ENCODE measurements around the gene ZFAND3.

GRCh38 chr6:37802810-37803209 is 16.7 kb upstream of the ZFAND3 start:
- TF ChIP-seq, protein P1, sequence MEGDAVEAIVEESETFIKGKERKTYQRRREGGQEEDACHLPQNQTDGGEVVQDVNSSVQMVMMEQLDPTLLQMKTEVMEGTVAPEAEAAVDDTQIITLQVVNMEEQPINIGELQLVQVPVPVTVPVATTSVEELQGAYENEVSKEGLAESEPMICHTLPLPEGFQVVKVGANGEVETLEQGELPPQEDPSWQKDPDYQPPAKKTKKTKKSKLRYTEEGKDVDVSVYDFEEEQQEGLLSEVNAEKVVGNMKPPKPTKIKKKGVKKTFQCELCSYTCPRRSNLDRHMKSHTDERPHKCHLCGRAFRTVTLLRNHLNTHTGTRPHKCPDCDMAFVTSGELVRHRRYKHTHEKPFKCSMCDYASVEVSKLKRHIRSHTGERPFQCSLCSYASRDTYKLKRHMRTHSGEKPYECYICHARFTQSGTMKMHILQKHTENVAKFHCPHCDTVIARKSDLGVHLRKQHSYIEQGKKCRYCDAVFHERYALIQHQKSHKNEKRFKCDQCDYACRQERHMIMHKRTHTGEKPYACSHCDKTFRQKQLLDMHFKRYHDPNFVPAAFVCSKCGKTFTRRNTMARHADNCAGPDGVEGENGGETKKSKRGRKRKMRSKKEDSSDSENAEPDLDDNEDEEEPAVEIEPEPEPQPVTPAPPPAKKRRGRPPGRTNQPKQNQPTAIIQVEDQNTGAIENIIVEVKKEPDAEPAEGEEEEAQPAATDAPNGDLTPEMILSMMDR (conservative IDR thresholded peaks at IDR 0.05; ENCODE audit: low read length): no peak
- no peak for TF ChIP-seq EZH2phosphoT487 (IDR thresholded peaks at IDR 0.05; ENCODE audit: borderline replicate concordance, low read depth, low read length)

All from OCI-LY7 (cell line).